Trophoblast cell (in vitro differentiated cells and primary cell): Measurements from ENCODE around the gene TLX2.

Experiments
- DNase-seq, 2 donors: peaks; one replicate each; pipeline ENCODE4 v3.0.0-alpha.2; 2016
- H2AFZ ChIP-seq: 2 replicates; pipeline ENCODE4 v1.6.1; 2013; ENCODE audit warnings: low read length, moderate library complexity, mild to moderate bottlenecking; ENCODE audit not compliant: insufficient read depth, poor library complexity
- H2AK5ac ChIP-seq: 2 replicates; pipeline ENCODE4 v1.6.1; 2013; ENCODE audit warnings: mild to moderate bottlenecking, low read length
- H2BK120ac ChIP-seq: 2 replicates; pipeline ENCODE4 v1.6.1; 2013; ENCODE audit warnings: low read length, mild to moderate bottlenecking, moderate library complexity; ENCODE audit not compliant: insufficient read depth, poor library complexity
- H2BK12ac ChIP-seq: 2 replicates; pipeline ENCODE4 v1.6.1; 2013; ENCODE audit warnings: mild to moderate bottlenecking, low read length, moderate library complexity
- H2BK5ac ChIP-seq: 2 replicates; pipeline ENCODE4 v1.6.1; 2013; ENCODE audit warnings: low read length, low read depth, moderate library complexity, mild to moderate bottlenecking; ENCODE audit not compliant: poor library complexity
- H3K14ac ChIP-seq: 2 replicates; pipeline ENCODE4 v1.6.1; 2013; ENCODE audit warnings: mild to moderate bottlenecking, low read length
- H3K18ac ChIP-seq: 2 replicates; pipeline ENCODE4 v1.6.1; 2013; ENCODE audit warnings: mild to moderate bottlenecking, low read length
- H3K23ac ChIP-seq: 2 replicates; pipeline ENCODE4 v1.6.1; 2013; ENCODE audit warnings: low read length
- H3K27ac ChIP-seq: 2 replicates; pipeline ENCODE4 v1.5.1; 2013; ENCODE audit warnings: low read depth, mild to moderate bottlenecking, inconsistent platforms, low read length, moderate library complexity
- H3K27me3 ChIP-seq: 2 replicates; pipeline ENCODE4 v1.6.1; 2013; ENCODE audit warnings: inconsistent platforms, mild to moderate bottlenecking, low read length, moderate library complexity; ENCODE audit not compliant: insufficient read depth
- H3K36me3 ChIP-seq, 2 experiments: 1 replicate in 1 of 2; 2 replicates in 1 of 2; pipeline ENCODE4 v1.6.1; 2013; ENCODE audit warnings: low read length in 2 of 2, mild to moderate bottlenecking in 2 of 2, moderate library complexity in 1 of 2; ENCODE audit not compliant: insufficient read depth in 2 of 2, control insufficient read depth in 1 of 2
- H3K4ac ChIP-seq: 2 replicates; pipeline ENCODE4 v1.6.1; 2013; ENCODE audit warnings: low read depth, mild to moderate bottlenecking, low read length, moderate library complexity
- H3K4me1 ChIP-seq, 2 experiments: 1 replicate in 1 of 2; 2 replicates in 1 of 2; pipeline ENCODE4 v1.6.1; 2013; ENCODE audit warnings: low read length in 2 of 2, mild to moderate bottlenecking in 2 of 2, moderate library complexity in 1 of 2; ENCODE audit not compliant: insufficient read depth in 2 of 2, control insufficient read depth in 1 of 2
- H3K4me2 ChIP-seq: 2 replicates; pipeline ENCODE4 v1.6.1; 2013; ENCODE audit warnings: inconsistent platforms, mild to moderate bottlenecking, low read length, moderate library complexity
- H3K4me3 ChIP-seq: 2 replicates; pipeline ENCODE4 v1.5.1; 2013; ENCODE audit warnings: mild to moderate bottlenecking, low read depth, low read length, inconsistent platforms
- H3K79me1 ChIP-seq: one replicate; pipeline ENCODE4 v1.6.1; 2013; ENCODE audit warnings: low read length
- H3K79me2 ChIP-seq: 2 replicates; pipeline ENCODE4 v1.6.1; 2013; ENCODE audit warnings: low read length, mild to moderate bottlenecking; ENCODE audit not compliant: control insufficient read depth, insufficient read depth, poor library complexity
- H3K9ac ChIP-seq: 2 replicates; pipeline ENCODE4 v1.6.1; 2013; ENCODE audit warnings: mild to moderate bottlenecking, low read length
- H3K9me3 ChIP-seq: 2 replicates; pipeline ENCODE4 v1.6.1; 2013; ENCODE audit warnings: low read depth, mild to moderate bottlenecking, control low read depth, inconsistent platforms, low read length; ENCODE audit not compliant: insufficient read depth
- H4K12ac ChIP-seq: 2 replicates; pipeline ENCODE4 v1.6.1; 2013; ENCODE audit warnings: low read depth, mild to moderate bottlenecking, low read length, moderate library complexity
- H4K8ac ChIP-seq: 2 replicates; pipeline ENCODE4 v1.6.1; 2013; ENCODE audit warnings: low read depth, mild to moderate bottlenecking, low read length, moderate library complexity
- H4K91ac ChIP-seq: one replicate; pipeline ENCODE4 v1.6.1; 2013; ENCODE audit warnings: low read depth, mild to moderate bottlenecking, low read length, moderate library complexity
- WGBS: extraction: QIAGEN DNeasy Blood & Tissue Kit; methylation state at CpG from one replicate; pipeline ENCODE4 v1.1.7; 2013; ENCODE audit warnings: missing lambda C conversion rate; ENCODE audit not compliant: insufficient read length, insufficient coverage; ENCODE audit errors: extremely low coverage; 5-methylcytosine and 5-hydroxymethylcytosine counted together

Gene TLX2

DNA sequence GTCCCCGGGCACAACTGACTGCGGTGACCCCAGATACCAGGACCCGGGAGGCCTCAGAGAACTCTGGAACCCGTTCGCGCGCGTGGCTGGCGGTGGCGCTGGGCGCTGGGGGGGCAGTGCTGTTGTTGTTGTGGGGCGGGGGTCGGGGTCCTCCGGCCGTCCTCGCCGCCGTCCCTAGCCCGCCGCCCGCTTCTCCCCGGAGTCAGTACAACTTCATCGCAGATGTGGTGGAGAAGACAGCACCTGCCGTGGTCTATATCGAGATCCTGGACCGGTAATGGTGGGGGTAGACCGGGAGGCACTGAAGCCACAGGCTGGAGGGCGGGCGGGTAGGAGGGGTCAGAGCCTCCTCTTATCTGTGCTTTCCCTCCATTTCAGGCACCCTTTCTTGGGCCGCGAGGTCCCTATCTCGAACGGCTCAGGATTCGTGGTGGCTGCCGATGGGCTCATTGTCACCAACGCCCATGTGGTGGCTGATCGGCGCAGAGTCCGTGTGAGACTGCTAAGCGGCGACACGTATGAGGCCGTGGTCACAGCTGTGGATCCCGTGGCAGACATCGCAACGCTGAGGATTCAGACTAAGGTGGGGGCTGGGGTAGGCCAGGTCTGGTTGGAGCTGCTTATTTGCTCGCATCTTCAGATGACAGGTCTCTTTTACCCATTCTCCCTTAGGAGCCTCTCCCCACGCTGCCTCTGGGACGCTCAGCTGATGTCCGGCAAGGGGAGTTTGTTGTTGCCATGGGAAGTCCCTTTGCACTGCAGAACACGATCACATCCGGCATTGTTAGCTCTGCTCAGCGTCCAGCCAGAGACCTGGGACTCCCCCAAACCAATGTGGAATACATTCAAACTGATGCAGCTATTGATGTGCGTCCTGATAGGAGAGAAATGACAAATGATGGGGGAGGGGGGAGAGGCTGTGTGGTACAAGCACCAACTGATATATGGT lies 16.3 kb downstream of the TLX2 start:
- Histone ChIP-seq H3K36me3 (peaks cover 32 to 42% of the 10 kb centered on the region in 2 experiments), H4K91ac (peak overlapping the region; percentile 95), H3K23ac (no peak overlapping the region), H4K12ac (peak overlapping the region; percentile 0), H3K79me2 (peaks cover 13% of the 10 kb centered on the region), H2AFZ (peak overlapping the region; percentile 93), H2BK12ac (peak overlapping the region; percentile 7), H3K4me1 (peaks cover 9 to 13% of the 10 kb centered on the region in 2 experiments), H3K79me1 (peaks cover 11% of the 10 kb centered on the region), H4K8ac (peak overlapping the region; percentile 93), H3K9ac (peak overlapping the region; percentile 85), H3K4me2 (peak overlapping the region; percentile 59), H3K14ac (peak overlapping the region; percentile 88), H3K27ac (no peak overlapping the region), H3K4me3 (peak overlapping the region; percentile 84), H3K27me3 (no peaks in the 10 kb centered on the region), H3K9me3 (no peaks in the 10 kb centered on the region), H3K18ac (peak overlapping the region; percentile 94), H2BK120ac (peak overlapping the region; percentile 69), H3K4ac (peak overlapping the region; percentile 73), H2AK5ac (peak overlapping the region; percentile 38), H2BK5ac (peak overlapping the region; percentile 69)
- peak; percentile 20 to 38 for DNase-seq
- WGBS, result no CpG with 5 or more reads among the region's 54 CpGs

DNA sequence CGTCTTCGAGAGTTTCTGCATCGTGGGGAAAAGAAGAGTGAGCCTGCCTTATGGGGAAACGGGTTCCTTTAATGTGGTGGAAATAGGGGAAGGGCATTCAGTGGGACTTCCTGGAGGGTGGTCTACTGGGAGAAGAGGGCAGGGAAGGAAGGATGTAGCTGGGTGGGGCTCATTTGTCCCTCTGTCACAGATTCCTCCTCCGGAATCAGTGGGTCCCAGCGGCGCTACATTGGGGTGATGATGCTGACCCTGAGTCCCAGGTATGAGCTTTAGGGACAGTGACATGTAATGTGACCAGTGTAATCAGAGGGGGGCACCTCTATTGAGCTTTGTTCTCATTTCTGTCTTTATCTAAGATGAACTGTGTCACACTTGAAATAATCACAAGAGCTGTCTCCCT lies 17.4 kb downstream of the TLX2 start:
- H3K18ac ChIP-seq, result no peak overlapping the region
- H2BK5ac ChIP-seq, result no peak overlapping the region
- H3K79me1 ChIP-seq, result peaks cover 11% of the 10 kb centered on the region
- H3K9me3 ChIP-seq, result no peaks in the 10 kb centered on the region
- H3K4me2 ChIP-seq, result no peak overlapping the region
- no peak overlapping the region for H3K4ac ChIP-seq
- no peak overlapping the region for H4K8ac ChIP-seq
- no peak overlapping the region for H3K14ac ChIP-seq
- H3K9ac ChIP-seq, result no peak overlapping the region
- no peak overlapping the region for H4K91ac ChIP-seq
- no peak overlapping the region for H2AFZ ChIP-seq
- no peak overlapping the region for H3K23ac ChIP-seq
- DNase-seq, result no peak
- no peak overlapping the region for H2BK12ac ChIP-seq
- peaks cover 13% of the 10 kb centered on the region for H3K79me2 ChIP-seq
- H3K4me1 ChIP-seq, result peaks cover 9 to 13% of the 10 kb centered on the region in 2 experiments
- no peak overlapping the region for H3K27ac ChIP-seq
- no peak overlapping the region for H4K12ac ChIP-seq
- WGBS, result no CpG with 5 or more reads among the region's 7 CpGs
- peaks cover 26 to 32% of the 10 kb centered on the region in 2 experiments for H3K36me3 ChIP-seq
- H3K27me3 ChIP-seq, result no peaks in the 10 kb centered on the region
- H3K4me3 ChIP-seq, result no peak overlapping the region
- H2BK120ac ChIP-seq, result no peak overlapping the region
- H2AK5ac ChIP-seq, result no peak overlapping the region

DNA sequence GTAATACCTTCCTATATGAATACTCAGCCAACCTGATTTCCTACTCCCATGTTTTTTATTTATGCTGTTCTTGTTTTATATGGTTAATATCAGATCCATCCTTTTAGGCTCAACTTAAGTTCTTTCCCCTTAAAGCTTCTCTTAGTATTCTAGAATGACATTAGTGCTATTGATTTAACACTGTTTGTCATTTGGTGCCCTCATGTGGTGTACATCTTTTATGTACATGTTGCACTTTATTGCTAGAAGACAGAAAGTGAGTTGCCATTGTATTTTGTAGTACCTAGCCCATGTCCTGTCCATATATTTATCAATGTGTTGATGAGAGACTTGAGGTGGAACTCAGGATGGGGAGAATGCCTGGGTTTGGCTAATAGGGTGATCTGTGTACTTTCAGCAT lies 18.0 kb downstream of the TLX2 start:
- DNase-seq, result peak in 1 of 2 donors; percentile 55
- peaks cover 13% of the 10 kb centered on the region for H3K79me2 ChIP-seq
- H3K4me3 ChIP-seq, result no peak overlapping the region
- no peak overlapping the region for H3K27ac ChIP-seq
- no peak overlapping the region for H3K18ac ChIP-seq
- no peak overlapping the region for H2BK120ac ChIP-seq
- no peak overlapping the region for H4K91ac ChIP-seq
- no peak overlapping the region for H3K14ac ChIP-seq
- H3K9me3 ChIP-seq, result no peaks in the 10 kb centered on the region
- H3K4me1 ChIP-seq, result peaks cover 9 to 13% of the 10 kb centered on the region in 2 experiments
- H3K27me3 ChIP-seq, result no peaks in the 10 kb centered on the region
- no peak overlapping the region for H2AFZ ChIP-seq
- H3K36me3 ChIP-seq, result peaks cover 20 to 27% of the 10 kb centered on the region in 2 experiments
- no peak overlapping the region for H4K12ac ChIP-seq
- H3K4me2 ChIP-seq, result no peak overlapping the region
- H2BK12ac ChIP-seq, result no peak overlapping the region
- H3K9ac ChIP-seq, result no peak overlapping the region
- no peak overlapping the region for H2AK5ac ChIP-seq
- H2BK5ac ChIP-seq, result no peak overlapping the region
- H4K8ac ChIP-seq, result no peak overlapping the region
- H3K23ac ChIP-seq, result no peak overlapping the region
- H3K4ac ChIP-seq, result no peak overlapping the region
- H3K79me1 ChIP-seq, result peaks cover 11% of the 10 kb centered on the region

DNA sequence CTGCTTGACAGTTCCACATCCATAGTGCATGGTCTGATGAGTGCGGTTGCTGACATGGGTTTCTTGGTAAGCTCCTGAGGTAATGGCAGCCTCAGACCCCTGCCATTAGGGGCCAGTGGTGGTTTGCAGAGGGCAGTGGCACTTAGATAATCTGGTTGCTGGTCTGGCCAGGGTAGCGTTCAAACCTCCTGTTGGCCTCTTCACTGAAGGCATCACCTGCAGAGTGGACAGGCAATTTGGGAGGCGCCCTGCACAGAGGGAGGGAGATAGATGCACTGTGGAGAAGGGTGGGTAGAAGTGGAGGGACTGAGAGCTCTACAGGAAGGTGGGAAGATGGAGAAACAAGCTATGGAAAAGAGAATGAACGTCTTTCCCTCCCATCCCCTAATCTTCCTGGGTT lies 19.2 kb downstream of the TLX2 start:
- H2AFZ ChIP-seq, result no peak overlapping the region
- no peak overlapping the region for H3K23ac ChIP-seq
- peaks cover 11% of the 10 kb centered on the region for H3K79me2 ChIP-seq
- no peak overlapping the region for H3K4ac ChIP-seq
- no peaks in the 10 kb centered on the region for H3K9me3 ChIP-seq
- no peaks in the 10 kb centered on the region for H3K27me3 ChIP-seq
- H2BK120ac ChIP-seq, result no peak overlapping the region
- H3K79me1 ChIP-seq, result peaks cover 11% of the 10 kb centered on the region
- no peak overlapping the region for H4K8ac ChIP-seq
- no peak overlapping the region for H4K91ac ChIP-seq
- no peak overlapping the region for H3K9ac ChIP-seq
- H2BK12ac ChIP-seq, result no peak overlapping the region
- H3K36me3 ChIP-seq, result peaks cover 12 to 18% of the 10 kb centered on the region in 2 experiments
- H2AK5ac ChIP-seq, result no peak overlapping the region
- WGBS, result no CpG with 5 or more reads among the region's 4 CpGs
- H3K18ac ChIP-seq, result no peak overlapping the region
- H3K27ac ChIP-seq, result no peak overlapping the region
- no peak for DNase-seq
- H4K12ac ChIP-seq, result no peak overlapping the region
- H3K14ac ChIP-seq, result no peak overlapping the region
- H3K4me2 ChIP-seq, result no peak overlapping the region
- H3K4me1 ChIP-seq, result peaks cover 9% of the 10 kb centered on the region in 2 experiments
- no peak overlapping the region for H3K4me3 ChIP-seq
- no peak overlapping the region for H2BK5ac ChIP-seq
